Measurements from ENCODE around the gene SLC51B. TPM values are rescaled to one million over a fixed set of nuclear protein-coding genes. Genes with fewer than 3 reads are reported as not detected.

Gene SLC51B
- total RNA-seq, 2 donors from 2014 or later, result not detected

DNA sequence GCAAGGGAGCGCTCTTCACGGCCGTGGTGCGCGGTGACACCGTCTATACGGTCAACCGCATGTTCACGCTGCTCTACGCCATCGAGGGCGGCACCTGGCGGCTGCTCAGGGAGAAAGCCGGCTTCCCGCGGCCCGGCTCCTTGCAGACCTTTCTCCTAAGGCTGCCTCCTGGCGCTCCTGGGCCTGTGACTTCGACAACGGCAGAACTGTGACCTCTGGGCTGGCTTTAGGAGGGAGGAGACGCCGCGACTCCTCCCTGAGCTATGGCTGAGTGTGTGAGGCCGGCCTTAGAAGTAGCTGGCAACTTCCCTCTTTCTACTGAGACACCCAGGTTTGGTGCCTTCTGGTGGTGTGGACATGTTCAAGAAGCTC is 32.8 kb downstream of the SLC51B start:
- Mint-ChIP-seq H3K27ac (no peak overlapping the region), H3K27me3 (peaks cover 23% of the 10 kb centered on the region), H3K36me3 (ENCODE audit: low read depth) (no peaks in the 10 kb centered on the region), H3K4me3 (no peak overlapping the region), H3K4me1 (peaks cover 8% of the 10 kb centered on the region), H3K9me3 (no peaks in the 10 kb centered on the region)
- ATAC-seq (replicated peaks), result peak; percentile 66

- H3K36me3 Mint-ChIP-seq (ENCODE audit: low read depth), result no peaks in the 10 kb centered on the region
- H3K27me3 Mint-ChIP-seq, result peaks cover 30% of the 10 kb centered on the region
- no peak for ATAC-seq (replicated peaks)
- H3K4me1 Mint-ChIP-seq, result peaks cover 8% of the 10 kb centered on the region
- no peaks in the 10 kb centered on the region for H3K9me3 Mint-ChIP-seq
- H3K4me3 Mint-ChIP-seq, result no peak overlapping the region
- no peak overlapping the region for H3K27ac Mint-ChIP-seq
Measured at GRCh38 chr15:65079580-65079979, 34.4 kb downstream of the SLC51B start.

DNA sequence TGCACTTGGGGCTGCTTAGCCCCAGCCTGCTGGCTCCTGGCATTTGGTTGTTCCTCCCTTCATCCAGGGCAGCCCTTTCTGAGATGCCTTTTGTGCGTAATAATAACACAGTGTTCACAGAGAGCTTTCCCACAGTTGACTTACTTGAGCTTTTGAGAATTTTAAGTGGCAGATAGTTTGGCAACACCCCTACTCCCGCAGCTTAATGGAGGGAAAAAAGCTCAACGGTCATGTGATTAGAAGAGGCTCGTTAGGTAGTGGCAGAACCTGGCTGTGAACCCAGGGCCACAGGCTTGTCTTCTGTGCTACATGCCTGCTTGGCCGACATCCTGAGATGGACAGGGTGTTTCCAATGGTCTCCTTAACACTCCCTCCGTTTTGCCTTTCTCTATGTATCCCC is 36.1 kb downstream of the SLC51B start:
- Mint-ChIP-seq H3K4me1 (peaks cover 8% of the 10 kb centered on the region), H3K4me3 (no peak overlapping the region), H3K9me3 (no peaks in the 10 kb centered on the region), H3K27ac (no peak overlapping the region), H3K36me3 (ENCODE audit: low read depth) (no peaks in the 10 kb centered on the region), H3K27me3 (peaks cover 28% of the 10 kb centered on the region)
- no peak for ATAC-seq (replicated peaks)

DNA sequence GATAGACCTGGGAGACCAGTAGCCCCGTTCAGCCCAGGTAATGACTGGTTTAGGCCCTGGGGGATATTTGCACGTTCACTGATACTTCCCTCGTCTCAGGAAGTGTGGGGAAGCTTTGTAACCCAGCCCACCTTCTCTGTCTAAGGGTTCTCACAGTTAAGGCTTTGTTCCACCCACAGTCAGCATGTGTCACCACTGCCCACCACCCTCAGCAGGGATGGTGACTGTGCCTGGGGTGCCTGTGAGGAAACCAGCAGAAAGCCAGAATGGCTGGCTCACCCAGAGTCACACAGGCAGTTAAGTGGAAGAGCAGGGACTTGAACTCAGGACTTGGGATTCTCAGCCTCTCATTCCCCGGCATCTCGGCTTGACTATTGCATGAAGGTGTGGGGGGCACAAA is 36.6 kb downstream of the SLC51B start:
- Mint-ChIP-seq H3K27me3 (peaks cover 26% of the 10 kb centered on the region), H3K27ac (no peak overlapping the region), H3K36me3 (ENCODE audit: low read depth) (no peaks in the 10 kb centered on the region), H3K4me3 (no peak overlapping the region), H3K9me3 (no peaks in the 10 kb centered on the region), H3K4me1 (peaks cover 8% of the 10 kb centered on the region)
- ATAC-seq (replicated peaks), result peak; percentile 56

DNA sequence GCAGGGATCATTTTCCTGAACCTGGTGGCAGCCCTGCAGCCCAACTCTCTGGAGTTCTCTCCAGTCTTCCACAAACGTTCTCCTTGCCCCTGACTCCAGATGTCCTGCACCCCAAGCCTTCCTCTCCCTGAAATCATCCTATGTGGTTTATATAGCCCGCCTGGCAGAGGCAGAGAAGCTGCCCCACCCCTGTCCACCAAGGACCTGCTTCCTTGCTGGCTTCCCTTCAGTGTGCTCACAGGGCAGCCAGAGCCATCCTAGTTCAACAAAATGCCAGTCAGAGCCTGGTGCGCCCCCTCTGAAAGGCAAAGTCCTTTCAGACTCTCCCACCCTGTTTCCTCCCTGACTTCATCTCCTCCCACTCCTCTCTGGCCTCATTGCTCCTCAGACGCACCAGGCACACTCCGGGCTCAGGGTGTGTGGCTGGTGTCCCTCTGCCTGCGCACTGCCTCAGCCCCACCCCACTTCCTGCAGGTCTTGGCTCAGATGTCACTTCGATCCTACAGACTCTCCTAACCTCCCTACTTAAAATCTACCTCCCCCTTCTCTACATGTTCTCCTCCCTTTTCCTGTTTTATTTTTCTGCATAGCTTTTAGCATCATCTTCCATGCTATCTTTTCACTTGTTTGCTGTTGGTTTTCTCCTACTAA is 37.2 kb downstream of the SLC51B start:
- Mint-ChIP-seq H3K4me1 (peaks cover 8% of the 10 kb centered on the region), H3K27ac (peak overlapping the region; percentile 31), H3K36me3 (ENCODE audit: low read depth) (no peaks in the 10 kb centered on the region), H3K4me3 (peak overlapping the region; percentile 3), H3K9me3 (no peaks in the 10 kb centered on the region), H3K27me3 (peaks cover 26% of the 10 kb centered on the region)
- peak; percentile 58 for ATAC-seq (replicated peaks)

- H3K4me1 Mint-ChIP-seq, result peaks cover 8% of the 10 kb centered on the region
- H3K36me3 Mint-ChIP-seq (ENCODE audit: low read depth), result no peaks in the 10 kb centered on the region
- H3K27ac Mint-ChIP-seq, result no peak overlapping the region
- H3K27me3 Mint-ChIP-seq, result peaks cover 19% of the 10 kb centered on the region
- no peak overlapping the region for H3K4me3 Mint-ChIP-seq
- no peaks in the 10 kb centered on the region for H3K9me3 Mint-ChIP-seq
- no peak for ATAC-seq (replicated peaks)
Measured at GRCh38 chr15:65083262-65083701, 38.1 kb downstream of the SLC51B start.

GRCh38 chr15:65084500-65085206 is 39.5 kb downstream of the SLC51B start:
- no peak for ATAC-seq (replicated peaks)
- Mint-ChIP-seq H3K27ac (no peak overlapping the region), H3K36me3 (ENCODE audit: low read depth) (no peaks in the 10 kb centered on the region), H3K27me3 (peaks cover 15% of the 10 kb centered on the region), H3K4me1 (peaks cover 8% of the 10 kb centered on the region), H3K9me3 (no peaks in the 10 kb centered on the region), H3K4me3 (no peak overlapping the region)

DNA sequence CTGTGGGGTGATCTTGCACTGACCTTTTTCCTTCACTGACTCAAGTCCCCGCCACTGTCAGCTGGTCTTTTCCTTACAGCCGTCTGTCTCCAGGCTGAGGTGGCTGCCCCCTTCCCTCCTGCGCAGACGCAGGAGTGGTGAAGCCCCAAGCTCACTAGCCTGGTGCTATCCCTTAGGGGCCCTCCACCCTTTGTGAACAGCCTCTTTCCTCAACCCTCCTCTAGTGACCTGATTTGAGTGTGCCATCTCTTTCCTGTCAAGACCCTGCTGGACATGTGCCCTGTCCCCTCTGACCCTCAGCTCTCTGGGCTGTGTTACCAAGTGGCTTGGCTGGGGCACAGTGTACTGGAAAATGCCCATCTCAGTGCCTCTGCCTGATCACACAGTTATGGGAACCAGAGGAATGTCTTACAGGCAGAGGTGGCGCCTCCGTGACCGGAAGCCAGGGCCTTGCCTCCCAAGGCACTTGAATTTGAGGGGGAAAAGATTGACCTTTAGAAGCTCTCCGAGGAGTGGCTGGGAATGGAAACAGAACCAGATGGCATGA is 40.1 kb downstream of the SLC51B start:
- Mint-ChIP-seq H3K27me3 (peaks cover 15% of the 10 kb centered on the region), H3K36me3 (ENCODE audit: low read depth) (no peaks in the 10 kb centered on the region), H3K4me3 (no peak overlapping the region), H3K9me3 (no peaks in the 10 kb centered on the region), H3K27ac (no peak overlapping the region), H3K4me1 (peaks cover 8% of the 10 kb centered on the region)
- no peak for ATAC-seq (replicated peaks)

DNA sequence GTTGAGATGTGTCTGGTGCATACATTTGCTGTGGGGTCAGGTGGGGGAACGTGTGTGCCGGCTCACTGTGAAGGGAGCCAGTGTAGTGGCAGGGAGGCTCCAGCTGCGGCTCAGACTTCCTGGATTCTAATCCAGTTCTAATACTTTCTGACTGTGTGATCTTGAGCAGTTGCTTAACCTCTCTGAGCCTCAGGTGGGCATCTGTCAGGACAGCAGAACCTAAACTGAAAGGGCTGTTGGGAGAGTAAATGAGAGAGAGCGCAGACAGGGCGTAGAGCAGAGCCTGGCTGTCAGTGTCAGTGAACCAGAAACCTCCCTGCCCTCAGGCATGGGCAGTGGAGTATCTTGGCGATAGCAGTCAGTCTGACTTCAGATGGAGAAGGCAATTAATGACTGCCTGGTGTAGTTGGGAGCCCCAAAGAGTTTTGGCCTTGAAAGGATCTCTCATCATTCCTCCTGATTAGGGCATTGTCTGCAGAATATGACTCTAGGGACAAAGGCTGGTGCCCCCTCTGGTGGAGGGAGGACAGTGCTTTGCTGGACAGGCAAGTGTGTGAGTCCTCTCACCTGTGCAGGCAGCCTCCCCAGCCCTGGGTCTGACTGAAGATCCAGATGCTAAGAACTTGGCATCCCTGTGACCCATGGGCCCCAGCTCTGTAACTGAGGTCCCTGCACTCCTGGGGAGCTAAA is 40.9 kb downstream of the SLC51B start:
- Mint-ChIP-seq H3K4me1 (peaks cover 8% of the 10 kb centered on the region), H3K27ac (no peak overlapping the region), H3K36me3 (ENCODE audit: low read depth) (no peaks in the 10 kb centered on the region), H3K27me3 (peaks cover 15% of the 10 kb centered on the region), H3K9me3 (no peaks in the 10 kb centered on the region), H3K4me3 (no peak overlapping the region)
- no peak for ATAC-seq (replicated peaks)

- Mint-ChIP-seq H3K9me3 (no peaks in the 10 kb centered on the region), H3K36me3 (ENCODE audit: low read depth) (no peaks in the 10 kb centered on the region), H3K27me3 (peaks cover 15% of the 10 kb centered on the region), H3K4me1 (peaks cover 8% of the 10 kb centered on the region), H3K27ac (no peak overlapping the region), H3K4me3 (no peak overlapping the region)
- ATAC-seq (replicated peaks), result no peak
Measured at GRCh38 chr15:65086680-65087111, 41.5 kb downstream of the SLC51B start.

GRCh38 chr15:65087411-65087810 is 42.2 kb downstream of the SLC51B start:
- no peak for ATAC-seq (replicated peaks)
- Mint-ChIP-seq H3K27ac (no peak overlapping the region), H3K4me3 (no peak overlapping the region), H3K36me3 (ENCODE audit: low read depth) (no peaks in the 10 kb centered on the region), H3K27me3 (peaks cover 13% of the 10 kb centered on the region), H3K9me3 (no peaks in the 10 kb centered on the region), H3K4me1 (peaks cover 6% of the 10 kb centered on the region)

GRCh38 chr15:65087873-65088642 is 42.9 kb downstream of the SLC51B start:
- Mint-ChIP-seq H3K4me3 (no peak overlapping the region), H3K36me3 (ENCODE audit: low read depth) (no peaks in the 10 kb centered on the region), H3K9me3 (no peaks in the 10 kb centered on the region), H3K27me3 (peaks cover 7% of the 10 kb centered on the region), H3K4me1 (no peaks in the 10 kb centered on the region), H3K27ac (no peak overlapping the region)
- no peak for ATAC-seq (replicated peaks)

- Mint-ChIP-seq H3K9me3 (no peaks in the 10 kb centered on the region), H3K36me3 (ENCODE audit: low read depth) (no peaks in the 10 kb centered on the region), H3K4me1 (no peaks in the 10 kb centered on the region), H3K4me3 (no peak overlapping the region), H3K27ac (no peak overlapping the region), H3K27me3 (peaks cover 7% of the 10 kb centered on the region)
- ATAC-seq (replicated peaks), result no peak
Measured at GRCh38 chr15:65088643-65089021, 43.4 kb downstream of the SLC51B start.

DNA sequence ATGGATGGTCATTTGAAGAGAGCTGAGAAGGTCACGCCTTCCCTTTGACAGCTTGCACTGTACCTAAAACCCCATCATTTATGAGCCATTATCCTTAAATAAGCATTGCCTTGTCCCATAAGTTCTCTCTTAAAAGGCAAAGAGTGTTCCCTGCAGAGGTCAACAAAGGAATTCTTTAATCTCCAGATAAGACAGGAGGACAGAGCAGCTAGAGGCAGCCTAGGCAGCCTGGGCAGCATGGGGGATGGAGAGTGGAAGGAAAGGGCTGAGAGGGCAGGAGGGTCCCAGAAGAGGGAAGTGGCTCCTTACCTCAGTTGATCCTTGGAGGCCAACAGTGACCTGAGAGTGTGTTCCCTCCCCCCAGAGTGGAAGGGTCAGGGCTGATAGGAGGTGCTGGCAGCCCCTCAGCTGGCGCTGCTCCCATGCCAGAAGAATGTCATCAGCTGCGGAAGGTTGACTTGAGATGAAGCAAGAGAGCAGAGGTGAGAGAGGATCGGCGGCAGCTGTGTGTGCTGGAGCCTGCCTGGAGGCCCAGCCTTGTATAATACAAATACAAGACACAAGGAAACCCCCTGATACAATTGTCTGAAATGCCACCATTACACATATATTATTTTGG is 44.1 kb downstream of the SLC51B start:
- peaks cover 3% of the 10 kb centered on the region for H3K27me3 Mint-ChIP-seq
- H3K9me3 Mint-ChIP-seq, result no peaks in the 10 kb centered on the region
- no peaks in the 10 kb centered on the region for H3K36me3 Mint-ChIP-seq (ENCODE audit: low read depth)
- no peak for ATAC-seq (replicated peaks)
- no peak overlapping the region for H3K4me3 Mint-ChIP-seq
- no peak overlapping the region for H3K27ac Mint-ChIP-seq
- H3K4me1 Mint-ChIP-seq, result no peaks in the 10 kb centered on the region

Measured in activated T-helper 17 cell treated with anti-CD3 and anti-CD28 coated beads, Interleukin-2, amount 50 U/mL, for 72 hours (primary cell).